GM12878 (cell line): ENCODE measurements around the gene HM13.
A peak's percentile ranks its signal among the peaks of the same experiment; 100 is the strongest.
"Not testable (repeated sequence)": the region's sequence is repeated elsewhere in the genome, so short reads cannot be mapped to it uniquely, and the experiment has no call there.

Experiments used
- EP300 ChIP-seq, 2 experiments: fragments of 150-350 bp in 1 of 2; IDR thresholded peaks; 2 replicates each; pipeline ENCODE4 v1.6.1; 2011 to 2012; ENCODE audit warnings: low read depth in 2 of 2, low read length in 2 of 2, borderline replicate concordance in 1 of 2, improper control_type of control experiment in 1 of 2, inconsistent platforms in 1 of 2; ENCODE audit not compliant: control insufficient read depth in 1 of 2
- POLR2A ChIP-seq: IDR thresholded peaks from 2 replicates; pipeline ENCODE4 v1.6.1; 2011; ENCODE audit warnings: low read depth, mild to moderate bottlenecking, low read length
- POLR2AphosphoS5 ChIP-seq: IDR thresholded peaks from 2 replicates; pipeline ENCODE4 v1.6.1; 2011; ENCODE audit warnings: mild to moderate bottlenecking, low read length, inconsistent platforms
- TF ChIP-seq, protein P1 (sequence below), 3 experiments: IDR thresholded peaks in 2 of 3; conservative IDR thresholded peaks in 1 of 3; 2 replicates each; pipeline ENCODE4 v1.5.1; 2011; ENCODE audit warnings: low read depth in 3 of 3, low read length in 3 of 3, mild to moderate bottlenecking in 3 of 3, control low read depth in 2 of 3, moderate library complexity in 2 of 3, inconsistent platforms in 1 of 3, mixed read lengths in 1 of 3; ENCODE audit not compliant: control insufficient read depth in 2 of 3, insufficient read depth in 1 of 3; ENCODE audit errors: extremely low read depth in 1 of 3

DNA sequence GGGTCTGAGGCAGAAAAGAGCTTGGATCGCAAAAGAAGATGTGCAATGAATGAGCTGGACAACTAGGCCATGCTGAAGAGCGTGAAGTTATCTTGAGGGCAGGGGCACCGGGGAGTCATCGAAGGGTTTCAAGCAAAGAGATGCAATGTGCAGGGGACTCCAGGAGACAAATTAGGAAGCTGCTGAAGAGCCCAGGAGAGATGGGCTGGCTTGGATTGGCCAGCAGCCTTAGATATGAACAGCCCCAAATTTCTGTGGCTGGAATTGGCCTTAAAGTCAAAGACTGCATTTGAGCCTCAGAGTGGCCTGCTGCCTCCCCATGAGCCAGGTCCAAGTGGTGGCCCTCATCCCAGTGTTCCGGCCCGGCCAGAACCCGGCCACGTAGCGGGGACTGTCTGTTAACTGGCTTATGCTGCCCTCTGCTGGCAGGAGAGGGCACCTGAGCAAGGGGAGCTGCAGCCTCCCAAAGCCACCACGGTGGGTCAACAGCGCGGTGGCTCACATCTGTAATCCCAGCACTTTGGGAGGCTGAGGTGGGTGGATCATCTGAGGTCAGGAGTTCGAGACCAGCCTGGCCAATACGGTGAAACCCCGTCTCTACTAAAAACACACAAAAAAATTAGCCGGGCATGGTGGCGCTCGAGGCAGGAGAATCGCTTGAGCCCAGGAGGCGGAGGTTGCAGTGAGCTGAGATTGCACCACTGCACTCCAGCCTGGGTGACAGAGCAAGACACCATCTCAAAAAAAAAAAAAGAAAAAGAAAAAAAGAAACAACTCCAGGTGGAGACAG, 11.2 kb upstream of the HM13 start:
- TF ChIP-seq, protein P1, sequence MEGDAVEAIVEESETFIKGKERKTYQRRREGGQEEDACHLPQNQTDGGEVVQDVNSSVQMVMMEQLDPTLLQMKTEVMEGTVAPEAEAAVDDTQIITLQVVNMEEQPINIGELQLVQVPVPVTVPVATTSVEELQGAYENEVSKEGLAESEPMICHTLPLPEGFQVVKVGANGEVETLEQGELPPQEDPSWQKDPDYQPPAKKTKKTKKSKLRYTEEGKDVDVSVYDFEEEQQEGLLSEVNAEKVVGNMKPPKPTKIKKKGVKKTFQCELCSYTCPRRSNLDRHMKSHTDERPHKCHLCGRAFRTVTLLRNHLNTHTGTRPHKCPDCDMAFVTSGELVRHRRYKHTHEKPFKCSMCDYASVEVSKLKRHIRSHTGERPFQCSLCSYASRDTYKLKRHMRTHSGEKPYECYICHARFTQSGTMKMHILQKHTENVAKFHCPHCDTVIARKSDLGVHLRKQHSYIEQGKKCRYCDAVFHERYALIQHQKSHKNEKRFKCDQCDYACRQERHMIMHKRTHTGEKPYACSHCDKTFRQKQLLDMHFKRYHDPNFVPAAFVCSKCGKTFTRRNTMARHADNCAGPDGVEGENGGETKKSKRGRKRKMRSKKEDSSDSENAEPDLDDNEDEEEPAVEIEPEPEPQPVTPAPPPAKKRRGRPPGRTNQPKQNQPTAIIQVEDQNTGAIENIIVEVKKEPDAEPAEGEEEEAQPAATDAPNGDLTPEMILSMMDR (IDR thresholded peaks at IDR 0.05 in 2 of 3, conservative IDR thresholded peaks at IDR 0.05 in 1 of 3; ENCODE audit: control insufficient read depth in 2 of 3, extremely low read depth in 1 of 3, insufficient read depth in 1 of 3, low read depth in 3 of 3, low read length in 3 of 3), result peak; percentile 66 to 92 (median 89)
- TF ChIP-seq EP300 (IDR thresholded peaks at IDR 0.05; ENCODE audit: borderline replicate concordance in 1 of 2, control insufficient read depth in 1 of 2, low read depth in 2 of 2, low read length in 2 of 2); POLR2AphosphoS5; POLR2A: not testable (repeated sequence)
